ENCODE data around the gene RAD51B.
"Not testable (repeated sequence)": the region's sequence is repeated elsewhere in the genome, so short reads cannot be mapped to it uniquely, and the experiment has no call there.

Gene RAD51B

DNA sequence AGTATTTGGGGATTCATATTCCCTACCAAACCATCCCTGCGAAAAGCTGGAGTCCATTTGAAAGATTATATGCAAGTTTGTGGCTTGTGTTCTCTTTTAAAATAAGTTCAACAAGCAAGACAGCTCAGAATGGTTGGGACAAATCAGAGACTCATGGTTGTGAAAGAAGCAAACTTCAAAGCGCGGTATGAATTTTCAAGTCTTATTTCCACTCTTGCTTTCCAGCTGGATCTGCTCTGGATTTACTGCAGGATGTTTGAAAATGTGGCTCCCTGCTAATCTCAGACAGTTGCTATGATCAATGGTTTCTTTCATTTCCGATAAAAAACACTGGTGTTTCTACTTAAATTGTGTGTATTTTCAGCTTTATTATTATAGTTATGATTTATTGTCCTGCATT is 477.5 kb downstream of the RAD51B start:
- TF ChIP-seq, protein P1, sequence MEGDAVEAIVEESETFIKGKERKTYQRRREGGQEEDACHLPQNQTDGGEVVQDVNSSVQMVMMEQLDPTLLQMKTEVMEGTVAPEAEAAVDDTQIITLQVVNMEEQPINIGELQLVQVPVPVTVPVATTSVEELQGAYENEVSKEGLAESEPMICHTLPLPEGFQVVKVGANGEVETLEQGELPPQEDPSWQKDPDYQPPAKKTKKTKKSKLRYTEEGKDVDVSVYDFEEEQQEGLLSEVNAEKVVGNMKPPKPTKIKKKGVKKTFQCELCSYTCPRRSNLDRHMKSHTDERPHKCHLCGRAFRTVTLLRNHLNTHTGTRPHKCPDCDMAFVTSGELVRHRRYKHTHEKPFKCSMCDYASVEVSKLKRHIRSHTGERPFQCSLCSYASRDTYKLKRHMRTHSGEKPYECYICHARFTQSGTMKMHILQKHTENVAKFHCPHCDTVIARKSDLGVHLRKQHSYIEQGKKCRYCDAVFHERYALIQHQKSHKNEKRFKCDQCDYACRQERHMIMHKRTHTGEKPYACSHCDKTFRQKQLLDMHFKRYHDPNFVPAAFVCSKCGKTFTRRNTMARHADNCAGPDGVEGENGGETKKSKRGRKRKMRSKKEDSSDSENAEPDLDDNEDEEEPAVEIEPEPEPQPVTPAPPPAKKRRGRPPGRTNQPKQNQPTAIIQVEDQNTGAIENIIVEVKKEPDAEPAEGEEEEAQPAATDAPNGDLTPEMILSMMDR (IDR thresholded peaks at IDR 0.05; ENCODE audit: insufficient read depth, low read length, poor library complexity, severe bottlenecking), result no peak
- H3K27me3 ChIP-seq (replicated peaks; ENCODE audit: control insufficient read depth, insufficient read depth, low read length), result no peaks in the 10 kb centered on the region
- DNase-seq (ENCODE audit: extremely low read depth, insufficient read length), result no peak
- no peak overlapping the region for H3K4me3 ChIP-seq (replicated peaks; ENCODE audit: low read depth, low read length)
- H3K36me3 ChIP-seq (ENCODE audit: control insufficient read depth, insufficient read depth, low read length), result no peaks in the 10 kb centered on the region

- Histone ChIP-seq H3K27me3 (replicated peaks; ENCODE audit: control insufficient read depth, insufficient read depth, low read length) (no peaks in the 10 kb centered on the region), H3K36me3 (ENCODE audit: control insufficient read depth, insufficient read depth, low read length) (no peaks in the 10 kb centered on the region), H3K4me3 (replicated peaks; ENCODE audit: low read depth, low read length) (no peak overlapping the region)
- TF ChIP-seq, protein P1 (IDR thresholded peaks at IDR 0.05; ENCODE audit: insufficient read depth, low read length, poor library complexity, severe bottlenecking), result no peak
- DNase-seq (ENCODE audit: extremely low read depth, insufficient read length), result no peak
These were observed 478.4 kb downstream of the RAD51B start for GRCh38 chr14:68297876-68298468.

DNA sequence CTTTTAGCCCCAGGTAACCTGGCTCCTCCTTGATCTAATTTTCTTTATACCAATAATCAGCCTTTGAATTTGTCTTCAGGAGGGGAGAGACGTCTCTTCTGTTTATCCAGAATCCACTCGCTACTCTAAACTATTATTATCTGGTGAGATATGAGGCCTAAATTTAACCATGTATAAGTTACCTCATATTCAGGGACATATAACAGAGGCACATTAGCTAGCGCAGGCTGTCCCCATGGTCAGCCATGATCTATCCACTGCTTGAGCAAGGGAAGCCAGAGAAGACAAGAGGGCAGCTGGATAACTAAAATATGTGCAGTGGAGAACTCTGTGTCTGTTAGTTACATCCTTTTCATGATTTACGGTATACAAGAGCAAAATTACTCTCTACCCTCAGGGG is 481.0 kb downstream of the RAD51B start:
- no peak for DNase-seq (ENCODE audit: extremely low read depth, insufficient read length)
- H3K27me3 ChIP-seq (replicated peaks; ENCODE audit: control insufficient read depth, insufficient read depth, low read length), result no peaks in the 10 kb centered on the region
- TF ChIP-seq, protein P1 (IDR thresholded peaks at IDR 0.05; ENCODE audit: insufficient read depth, low read length, poor library complexity, severe bottlenecking), result no peak
- no peaks in the 10 kb centered on the region for H3K36me3 ChIP-seq (ENCODE audit: control insufficient read depth, insufficient read depth, low read length)
- H3K4me3 ChIP-seq (replicated peaks; ENCODE audit: low read depth, low read length), result no peak overlapping the region

- TF ChIP-seq, protein P1 (IDR thresholded peaks at IDR 0.05; ENCODE audit: insufficient read depth, low read length, poor library complexity, severe bottlenecking), result no peak
- H3K4me3 ChIP-seq (replicated peaks; ENCODE audit: low read depth, low read length), result no peak overlapping the region
- H3K27me3 ChIP-seq (replicated peaks; ENCODE audit: control insufficient read depth, insufficient read depth, low read length), result no peaks in the 10 kb centered on the region
- no peak for DNase-seq (ENCODE audit: extremely low read depth, insufficient read length)
- no peaks in the 10 kb centered on the region for H3K36me3 ChIP-seq (ENCODE audit: control insufficient read depth, insufficient read depth, low read length)
These were observed 481.6 kb downstream of the RAD51B start for GRCh38 chr14:68301219-68301618.

DNA sequence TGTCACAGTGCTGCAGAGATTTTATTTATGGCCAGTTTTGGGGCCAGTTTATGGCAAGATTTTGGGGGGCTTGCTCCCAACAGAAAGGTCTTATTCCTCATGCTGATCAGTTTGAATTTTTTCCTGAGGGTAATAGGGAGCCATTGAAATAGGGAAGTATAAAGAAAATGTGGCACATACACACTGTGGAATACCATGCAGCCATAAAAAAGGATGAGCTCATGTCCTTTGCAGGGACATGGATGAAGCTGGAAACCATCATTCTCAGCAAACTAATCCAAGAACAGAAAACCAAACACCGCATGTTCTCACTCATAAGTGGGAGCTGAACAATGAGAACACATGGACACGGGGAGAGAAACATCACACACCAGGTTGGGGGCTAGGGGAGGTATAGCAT is 483.4 kb downstream of the RAD51B start:
- H3K4me3 ChIP-seq (replicated peaks; ENCODE audit: low read depth, low read length); H3K36me3 ChIP-seq (ENCODE audit: control insufficient read depth, insufficient read depth, low read length); DNase-seq (ENCODE audit: extremely low read depth, insufficient read length); H3K27me3 ChIP-seq (replicated peaks; ENCODE audit: control insufficient read depth, insufficient read depth, low read length): not testable (repeated sequence)

DNA sequence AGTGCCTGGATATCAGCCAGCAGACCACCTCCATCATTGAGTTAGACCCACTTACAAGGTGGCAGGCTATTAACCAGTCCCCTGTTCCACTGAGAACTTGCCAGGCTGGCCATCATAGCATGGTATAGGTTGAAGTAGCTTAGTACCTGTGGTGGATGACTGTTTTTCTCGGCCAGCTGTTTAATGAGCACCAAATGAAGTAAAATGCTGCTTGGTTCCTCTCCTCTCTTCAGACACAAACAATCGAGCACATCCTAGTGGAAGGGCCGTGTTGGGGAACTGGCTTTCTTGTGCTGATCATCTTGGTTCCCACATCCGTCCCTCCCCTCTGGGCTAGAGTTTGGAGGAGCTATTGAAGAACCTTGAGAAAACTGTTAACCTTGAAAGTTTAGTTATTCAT is 486.2 kb downstream of the RAD51B start:
- TF ChIP-seq, protein P1 (IDR thresholded peaks at IDR 0.05; ENCODE audit: insufficient read depth, low read length, poor library complexity, severe bottlenecking), result no peak

More for the DNA sequence above, 486.2 kb downstream of the RAD51B start:
- H3K27me3 ChIP-seq (replicated peaks; ENCODE audit: control insufficient read depth, insufficient read depth, low read length), result no peaks in the 10 kb centered on the region
- no peak for DNase-seq (ENCODE audit: extremely low read depth, insufficient read length)
- no peak overlapping the region for H3K4me3 ChIP-seq (replicated peaks; ENCODE audit: low read depth, low read length)
- H3K36me3 ChIP-seq (ENCODE audit: control insufficient read depth, insufficient read depth, low read length), result no peaks in the 10 kb centered on the region
